HG03039 (cell line): ENCODE measurements around the gene CCDC122.

Source experiments
- ATAC-seq: cut with Tn5 transposase; IDR thresholded peaks from one replicate; pipeline ENCODE4 v1.9.1; 2021; ENCODE audit warnings: mild to moderate bottlenecking, moderate library complexity; ENCODE audit not compliant: unreplicated experiment

Gene CCDC122

DNA sequence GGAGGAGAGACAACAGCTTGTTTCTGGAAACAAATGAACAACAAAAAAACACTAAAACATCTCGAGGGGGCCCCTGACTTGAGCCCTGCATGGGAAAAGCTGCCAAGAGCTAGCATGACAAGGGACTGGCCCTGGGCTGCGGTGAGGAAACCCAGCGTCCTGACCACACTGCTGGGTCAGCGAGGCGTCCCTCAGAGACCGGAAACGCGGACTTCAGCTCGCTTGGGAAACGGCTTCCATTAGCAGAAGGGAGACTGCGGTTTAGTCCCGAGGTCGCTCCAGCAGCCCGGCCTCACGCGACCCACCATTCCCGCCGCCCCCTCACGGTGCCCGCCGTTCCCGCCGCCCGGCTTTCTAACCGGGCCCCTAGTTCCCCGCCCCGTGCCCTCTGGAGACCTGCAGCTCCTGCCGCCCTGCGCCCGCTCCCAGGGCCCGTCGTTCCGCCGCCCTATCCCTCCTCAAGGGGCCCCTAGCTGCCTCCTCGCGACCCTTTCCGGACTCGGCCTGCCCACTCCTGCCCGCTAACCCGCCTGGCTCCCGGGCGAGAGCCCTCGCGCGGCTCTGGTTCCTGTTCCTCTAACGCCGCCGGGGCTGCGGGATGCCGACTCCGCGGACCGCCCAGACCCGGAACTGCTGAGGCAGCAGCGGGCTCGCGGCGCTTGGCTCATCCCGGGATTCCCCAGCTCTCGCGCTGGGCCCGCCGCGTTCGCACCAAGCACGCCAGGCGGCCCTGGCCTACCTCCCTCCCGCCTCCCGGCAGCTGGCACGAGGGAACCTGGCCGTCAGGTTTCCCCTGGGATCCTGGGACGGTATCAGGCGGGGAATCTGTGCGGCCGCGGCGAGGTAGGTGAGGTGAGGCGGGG, at the start of gene CCDC122:
CCDC122 (minus strand) TSS at position 849 of the 863 bp plus-strand sequence. CDS start 10,364 bp downstream, outside the sequence.
- ATAC-seq: peak; percentile 81

- peak; percentile 82 for ATAC-seq
Observed at GRCh38 chr13:43924549-43925245, 45.2 kb upstream of the CCDC122 start.

GRCh38 chr13:43920965-43921674, 41.6 kb upstream of the CCDC122 start:
- ATAC-seq: no peak

DNA sequence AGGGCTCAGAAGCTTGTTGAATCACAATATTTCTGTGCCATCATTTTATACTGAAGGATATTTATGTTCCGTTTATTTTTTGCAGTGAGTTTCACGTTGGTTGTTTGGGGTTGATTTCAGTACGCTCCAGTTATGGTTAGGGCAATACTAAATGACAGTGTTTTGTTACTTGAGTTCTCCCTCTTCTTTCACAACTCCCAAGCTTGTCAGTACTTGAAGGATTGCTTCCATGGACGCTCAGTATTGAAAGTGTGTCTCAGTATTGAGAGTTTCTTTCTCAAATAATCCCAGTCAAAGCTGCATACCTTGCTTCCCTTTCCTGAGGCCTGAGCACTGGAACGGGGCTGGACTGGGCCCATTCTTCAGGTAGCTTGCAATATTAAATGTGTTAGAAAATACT, 39.1 kb upstream of the CCDC122 start:
- no peak for ATAC-seq

DNA sequence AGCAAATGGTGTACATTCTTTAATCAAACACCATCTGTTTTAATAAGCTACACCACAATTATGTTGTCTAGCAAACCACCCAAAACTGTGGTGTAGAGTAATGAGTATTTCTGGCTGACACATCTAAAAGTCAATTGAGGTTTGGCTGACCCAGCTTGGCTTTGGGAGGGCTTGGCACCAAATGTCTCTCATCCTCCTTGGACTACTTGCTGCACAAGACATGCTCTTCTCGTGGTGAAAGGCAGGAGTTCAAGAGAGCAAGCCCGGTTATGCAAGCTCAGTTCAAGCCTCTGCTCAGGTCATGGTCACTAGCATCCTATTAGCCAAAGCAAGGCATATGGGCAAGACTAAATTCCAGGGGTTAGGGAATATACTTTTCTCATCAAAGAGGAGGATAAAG, 37.3 kb upstream of the CCDC122 start:
- ATAC-seq: no peak

DNA sequence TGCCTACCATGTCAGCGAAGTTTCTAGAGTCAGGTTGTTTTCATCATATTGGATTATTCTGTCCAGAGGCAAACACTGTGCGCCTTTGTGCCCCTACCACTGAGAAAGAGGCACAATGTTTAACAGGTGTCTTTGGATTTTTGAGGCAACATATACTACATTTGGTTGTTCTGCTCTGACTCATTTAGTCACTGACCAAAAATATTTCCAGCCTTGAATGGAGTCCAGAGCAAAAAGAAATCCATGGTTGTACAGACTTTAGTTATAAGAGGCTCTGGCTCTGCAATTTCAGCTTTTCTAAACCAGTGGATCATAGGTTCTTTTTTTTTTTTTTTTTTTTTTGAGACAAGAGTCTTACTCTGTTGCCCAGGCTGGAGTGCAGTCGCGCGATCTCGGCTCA, 35.9 kb upstream of the CCDC122 start:
- no peak for ATAC-seq

- no peak for ATAC-seq
Observed at GRCh38 chr13:43911871-43912270, 32.3 kb upstream of the CCDC122 start.

DNA sequence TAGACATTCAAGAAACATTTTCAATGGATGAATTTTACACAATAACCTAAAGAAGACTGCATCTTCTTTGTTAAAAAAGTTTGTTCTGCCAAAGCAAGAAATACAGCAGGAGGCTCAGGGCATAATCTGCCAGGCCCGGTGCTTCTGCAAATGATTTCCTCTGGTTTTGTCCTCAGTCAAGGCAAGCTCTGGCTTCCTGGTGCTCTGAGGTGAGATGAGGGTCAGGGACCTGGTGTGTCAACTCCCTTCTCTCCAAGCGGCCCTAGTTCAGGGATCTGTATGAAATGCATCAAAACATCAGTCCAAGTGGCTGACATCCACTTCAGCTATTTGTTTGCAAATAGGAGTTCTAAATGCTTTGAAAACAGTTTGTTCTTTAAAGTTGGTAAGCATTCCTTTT, 31.7 kb upstream of the CCDC122 start:
- ATAC-seq: no peak

- no peak for ATAC-seq
Observed at GRCh38 chr13:43910856-43911255, 31.3 kb upstream of the CCDC122 start.

DNA sequence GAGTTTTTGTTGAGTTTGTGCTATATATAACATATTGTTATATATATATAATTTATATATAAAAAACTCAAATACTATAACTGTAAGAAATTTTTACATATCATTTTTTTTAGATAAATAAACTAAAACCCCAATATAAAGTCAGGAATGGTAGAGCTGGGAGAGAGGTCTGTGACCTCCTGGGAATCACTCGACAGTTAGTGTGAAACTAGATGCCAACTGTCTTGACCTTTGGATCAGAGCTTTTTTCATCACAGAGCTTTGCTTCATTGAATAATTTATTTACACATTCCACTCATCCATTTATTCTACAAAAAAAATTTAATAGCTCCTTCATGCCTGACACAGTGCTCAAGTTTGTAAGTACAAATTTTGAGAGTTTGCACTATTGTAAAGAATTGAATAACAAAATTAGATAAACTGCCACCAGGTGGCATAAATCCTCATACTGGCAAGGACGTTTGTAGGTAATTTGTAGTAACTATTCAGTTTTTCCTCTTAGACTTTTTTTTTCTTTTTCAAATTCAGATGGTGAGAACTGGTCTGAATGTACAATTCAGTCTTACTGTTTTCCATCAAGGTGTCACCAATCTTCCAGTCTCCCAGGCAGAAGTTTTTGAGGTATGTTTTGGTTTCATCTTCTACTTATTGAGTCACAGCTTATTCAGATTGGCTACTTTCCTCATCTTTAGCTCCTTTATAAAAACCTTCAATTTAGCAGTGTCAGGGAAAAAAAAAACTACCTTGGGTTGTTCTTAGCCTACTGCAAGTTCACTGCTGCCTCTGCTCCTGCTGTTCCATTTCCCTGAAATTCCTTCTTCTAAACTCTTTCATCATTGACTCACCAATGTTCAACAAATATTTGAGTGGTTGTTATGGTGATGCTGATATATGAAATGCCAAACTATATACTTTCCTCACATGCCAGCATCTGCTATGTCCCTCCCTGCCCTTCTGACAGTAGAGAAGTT, 28.9 kb upstream of the CCDC122 start:
- no peak for ATAC-seq

- ATAC-seq: no peak
Observed at GRCh38 chr13:43905435-43906031, 26.0 kb upstream of the CCDC122 start.

- ATAC-seq: no peak
Observed at GRCh38 chr13:43895940-43896339, 16.4 kb upstream of the CCDC122 start.

DNA sequence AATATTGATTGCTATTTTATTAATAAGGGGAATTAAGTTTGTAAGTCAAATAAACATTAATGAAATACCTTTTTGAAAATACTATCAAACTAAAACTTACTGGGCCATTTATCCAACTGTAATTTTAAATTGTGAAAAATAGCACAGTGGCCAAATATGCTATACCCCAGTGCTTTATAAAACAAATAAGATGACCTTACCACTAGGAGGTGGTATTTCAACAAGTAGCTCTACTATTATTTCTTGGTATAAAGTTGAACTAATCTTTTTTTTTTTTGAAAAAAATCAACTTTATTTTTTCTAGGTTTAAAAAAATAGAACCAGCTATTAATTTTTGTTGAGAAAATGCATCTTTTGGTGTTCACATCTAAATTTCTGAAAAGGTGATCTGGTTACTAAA, 14.9 kb upstream of the CCDC122 start:
- no peak for ATAC-seq

DNA sequence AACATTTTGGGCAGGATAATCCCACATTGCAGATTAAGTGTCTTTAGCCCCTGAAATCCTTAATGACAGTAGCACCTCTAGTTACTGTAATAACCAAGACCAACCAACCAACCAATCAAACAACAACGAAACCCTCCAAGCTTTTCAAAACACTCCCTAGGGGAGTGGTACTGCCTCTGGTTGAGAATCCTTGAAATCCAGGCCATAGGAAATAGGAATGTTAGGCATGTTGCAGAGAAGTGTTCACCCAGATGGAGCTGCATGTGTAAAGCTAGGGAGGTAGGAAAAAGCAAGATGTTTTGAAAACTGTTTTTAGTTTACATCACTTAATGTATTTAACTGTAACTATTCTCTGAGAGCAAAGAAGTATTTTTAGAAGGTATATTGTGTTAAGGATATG, 4.7 kb upstream of the CCDC122 start:
- ATAC-seq: no peak

- no peak for ATAC-seq
Observed at GRCh38 chr13:43883631-43884030, 4.1 kb upstream of the CCDC122 start.

GRCh38 chr13:43881580-43881979, 2.0 kb upstream of the CCDC122 start:
- ATAC-seq: no peak

- ATAC-seq: no peak
Observed at GRCh38 chr13:43880926-43881325, 1.4 kb upstream of the CCDC122 start.

DNA sequence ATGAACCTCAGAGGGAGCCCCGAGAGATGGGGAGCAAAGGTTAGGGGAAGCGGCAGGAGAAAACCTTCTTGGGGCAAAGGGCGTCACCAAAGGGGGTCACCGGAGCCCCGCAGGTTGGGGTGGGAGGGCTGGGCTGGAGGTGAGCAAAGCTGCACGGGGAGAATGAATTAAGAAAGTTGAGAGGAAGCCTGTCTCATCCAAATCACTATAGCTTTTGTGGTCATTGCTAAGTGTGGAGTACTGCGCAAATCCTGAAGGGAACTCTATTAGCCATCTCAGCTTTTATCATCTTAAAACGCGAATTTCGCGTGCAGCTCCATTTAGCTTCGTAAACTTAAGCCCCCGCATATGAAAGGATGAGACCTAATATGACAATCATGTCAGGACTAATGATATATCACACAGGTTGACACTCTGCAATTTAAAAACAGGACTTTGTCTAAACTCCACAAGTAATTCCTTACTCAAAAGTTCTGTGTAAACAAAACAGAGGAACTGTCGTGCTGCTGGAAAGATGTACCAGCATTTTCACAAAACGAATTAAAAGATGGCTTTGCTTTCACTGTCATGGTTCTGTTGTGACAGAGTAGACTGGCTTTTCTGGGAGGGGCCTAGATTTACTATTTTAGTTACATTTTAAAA, 795 bp upstream of the CCDC122 start:
- no peak for ATAC-seq

DNA sequence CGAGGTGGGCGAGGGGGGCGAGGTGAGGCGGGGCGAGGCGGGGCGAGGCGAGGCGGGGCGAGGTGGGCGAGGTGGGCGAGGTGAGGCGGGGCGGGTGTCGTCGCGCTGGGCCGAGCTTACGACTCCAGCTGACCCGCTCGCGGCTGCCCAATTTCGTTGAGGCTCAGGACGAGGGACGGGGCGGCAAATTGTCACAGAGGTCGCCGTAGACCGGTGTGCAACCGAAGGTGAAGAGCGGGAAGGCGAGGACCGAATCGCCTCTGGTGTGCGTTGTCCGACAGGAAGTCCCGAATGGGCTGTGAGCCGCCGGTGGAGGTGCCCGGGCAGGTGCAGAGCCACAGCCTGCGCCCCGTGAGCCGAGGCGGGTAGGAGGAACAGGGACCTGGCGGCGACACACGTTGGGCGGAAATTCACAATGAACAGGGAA, 228 bp upstream of the CCDC122 start, which contains the start of gene LACC1:
LACC1 (plus strand) TSS at position 150 of the 427 bp plus-strand sequence. CDS start 1,082 bp downstream, outside the sequence.
- ATAC-seq: peak; percentile 33
